Esophagus (tissue), 2 donors: Measurements from ENCODE around the gene CORO2A. TPM values are rescaled to one million over a fixed set of nuclear protein-coding genes. Genes with fewer than 3 reads are reported as not detected.
"Not testable (repeated sequence)": the region's sequence is repeated elsewhere in the genome, so short reads cannot be mapped to it uniquely, and the experiment has no call there.

Source experiments
- H3K27ac ChIP-seq, 2 donors: one replicate each; pipeline ENCODE4 v1.5.1; 2013; ENCODE audit warnings: low read depth in 2 of 2, mild to moderate bottlenecking in 2 of 2, inconsistent platforms in 1 of 2, low read length in 1 of 2, moderate library complexity in 1 of 2
- H3K27me3 ChIP-seq, 2 donors: one replicate each; pipeline ENCODE4 v1.6.1; 2013; ENCODE audit warnings: low read length in 2 of 2, control low read depth in 1 of 2, mild to moderate bottlenecking in 1 of 2; ENCODE audit not compliant: insufficient read depth in 2 of 2, control insufficient read depth in 1 of 2
- H3K36me3 ChIP-seq, 2 donors: one replicate each; pipeline ENCODE4 v1.6.1; 2013; ENCODE audit warnings: low read length in 1 of 2; ENCODE audit not compliant: control insufficient read depth in 2 of 2, insufficient read depth in 2 of 2
- H3K4me1 ChIP-seq, 2 donors: one replicate each; pipeline ENCODE4 v1.6.1; 2013; ENCODE audit warnings: low read length in 1 of 2; ENCODE audit not compliant: control insufficient read depth in 2 of 2, insufficient read depth in 2 of 2
- H3K4me3 ChIP-seq, 2 donors: one replicate each; pipeline ENCODE4 v1.5.1; 2013; ENCODE audit warnings: low read length in 2 of 2, mild to moderate bottlenecking in 2 of 2, low read depth in 1 of 2, moderate library complexity in 1 of 2
- H3K9me3 ChIP-seq, 2 donors: one replicate each; pipeline ENCODE4 v1.6.1; 2013; ENCODE audit warnings: mild to moderate bottlenecking in 2 of 2, low read depth in 1 of 2, low read length in 1 of 2, moderate library complexity in 1 of 2; ENCODE audit not compliant: control insufficient read depth in 2 of 2, insufficient read depth in 1 of 2
- WGBS, 2 donors: extraction: QIAGEN DNeasy Blood & Tissue Kit; methylation state at CpG; one replicate each; pipeline ENCODE4 v1.1.7; 2013; 5-methylcytosine and 5-hydroxymethylcytosine counted together
- polyA plus RNA-seq, 2 donors: library from polyadenylated mRNA; stranded (reverse); fragments of 200-250 nt; gene quantifications; one replicate each; pipeline ENCODE4 v1.2.3, GENCODE V29; 2013
- donor health status: healthy with polysubstance abuse.
- donor health status: Bipolar disorder and iron deficiency.

The CORO2A gene
- polyA plus RNA-seq, 2 donors = 7.1 to 9.0 TPM

- Histone ChIP-seq H3K36me3 (peaks cover 3 to 18% of the 10 kb centered on the region in 2 donors), H3K4me3 (no peak overlapping the region), H3K27me3 (no peaks in the 10 kb centered on the region), H3K27ac (no peak overlapping the region), H3K4me1 (peaks cover 0 to 4% of the 10 kb centered on the region in 2 donors), H3K9me3 (no peaks in the 10 kb centered on the region)
- 82 to 86% methylated on average over 11 of the region's 11 CpGs for WGBS, 2 donors
Observed at GRCh38 chr9:98092613-98092931, 99.9 kb downstream of the CORO2A start.

GRCh38 chr9:98091735-98092612, 100.5 kb downstream of the CORO2A start:
- Histone ChIP-seq H3K27me3 (no peaks in the 10 kb centered on the region), H3K4me1 (peaks cover 0 to 8% of the 10 kb centered on the region in 2 donors), H3K27ac (no peak overlapping the region), H3K9me3 (no peaks in the 10 kb centered on the region), H3K36me3 (peaks cover 3 to 18% of the 10 kb centered on the region in 2 donors), H3K4me3 (no peak overlapping the region)
- 64% methylated on average over 17 of the region's 17 CpGs for WGBS, 2 donors

- not testable (repeated sequence) for H3K27ac ChIP-seq, H3K4me1 ChIP-seq, H3K9me3 ChIP-seq, H3K4me3 ChIP-seq, H3K27me3 ChIP-seq
- peaks cover 3 to 13% of the 10 kb centered on the region in 2 donors for H3K36me3 ChIP-seq
- WGBS, 2 donors = 82 to 91% methylated on average over 3 of the region's 3 CpGs
Observed at GRCh38 chr9:98090674-98091073, 101.8 kb downstream of the CORO2A start.

GRCh38 chr9:98087420-98088354, 104.8 kb downstream of the CORO2A start:
- no peaks in the 10 kb centered on the region for H3K9me3 ChIP-seq
- peaks cover 0 to 8% of the 10 kb centered on the region in 2 donors for H3K4me1 ChIP-seq
- 21 to 36% methylated on average over 83 to 92 of the region's 92 CpGs for WGBS, 2 donors
- H3K27ac ChIP-seq = peak overlapping the region; percentile 74 to 83
- H3K36me3 ChIP-seq = peaks cover 0 to 7% of the 10 kb centered on the region in 2 donors
- H3K4me3 ChIP-seq = peak overlapping the region; percentile 44 to 50
- H3K27me3 ChIP-seq = no peaks in the 10 kb centered on the region

GRCh38 chr9:98086461-98086860, 106.0 kb downstream of the CORO2A start:
- H3K9me3 ChIP-seq = no peaks in the 10 kb centered on the region
- WGBS, 2 donors = 80 to 86% methylated on average over 4 of the region's 4 CpGs
- peak overlapping the region in 1 of 2 donors; percentile 48 for H3K27ac ChIP-seq

DNA sequence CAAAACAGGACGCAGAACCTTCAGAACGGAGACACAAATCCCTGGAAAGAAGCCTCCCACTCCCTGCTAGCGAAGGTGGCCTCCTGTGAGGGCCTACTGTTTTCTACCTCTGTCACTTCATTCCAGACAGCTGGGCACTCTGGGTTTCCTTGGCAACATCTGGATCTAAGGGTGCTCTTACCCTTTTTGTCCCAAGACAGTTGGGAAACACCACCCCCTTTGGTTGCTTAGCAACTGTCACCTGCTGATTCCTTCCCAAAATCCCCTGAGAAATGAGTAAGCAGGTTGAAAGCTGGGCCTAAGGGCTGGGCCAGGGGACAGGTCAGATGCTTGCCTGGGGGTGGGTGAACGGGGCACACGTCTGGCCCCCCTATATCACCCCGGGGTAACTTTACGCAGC, 106.5 kb downstream of the CORO2A start:
- WGBS, 2 donors = 76 to 79% methylated on average over 7 of the region's 7 CpGs
- Histone ChIP-seq H3K36me3 (peaks cover 4 to 16% of the 10 kb centered on the region in 2 donors), H3K4me1 (peaks cover 0 to 10% of the 10 kb centered on the region in 2 donors), H3K9me3 (no peaks in the 10 kb centered on the region), H3K27ac (peak overlapping the region in 1 of 2 donors; percentile 48), H3K27me3 (no peaks in the 10 kb centered on the region), H3K4me3 (no peak overlapping the region)

More at GRCh38 chr9:98086461-98086860, 106.0 kb downstream of the CORO2A start:
- H3K4me1 ChIP-seq = peaks cover 0 to 8% of the 10 kb centered on the region in 2 donors
- H3K27me3 ChIP-seq = no peaks in the 10 kb centered on the region
- H3K4me3 ChIP-seq = peak overlapping the region in 1 of 2 donors; percentile 50
- peaks cover 0 to 11% of the 10 kb centered on the region in 2 donors for H3K36me3 ChIP-seq

GRCh38 chr9:98085058-98085457, 107.4 kb downstream of the CORO2A start:
- Histone ChIP-seq H3K9me3 (no peaks in the 10 kb centered on the region), H3K36me3 (peaks cover 6 to 20% of the 10 kb centered on the region in 2 donors), H3K27me3 (no peaks in the 10 kb centered on the region), H3K27ac (no peak overlapping the region), H3K4me1 (peaks cover 0 to 10% of the 10 kb centered on the region in 2 donors), H3K4me3 (no peak overlapping the region)
- 92 to 93% methylated on average over 4 of the region's 4 CpGs for WGBS, 2 donors

DNA sequence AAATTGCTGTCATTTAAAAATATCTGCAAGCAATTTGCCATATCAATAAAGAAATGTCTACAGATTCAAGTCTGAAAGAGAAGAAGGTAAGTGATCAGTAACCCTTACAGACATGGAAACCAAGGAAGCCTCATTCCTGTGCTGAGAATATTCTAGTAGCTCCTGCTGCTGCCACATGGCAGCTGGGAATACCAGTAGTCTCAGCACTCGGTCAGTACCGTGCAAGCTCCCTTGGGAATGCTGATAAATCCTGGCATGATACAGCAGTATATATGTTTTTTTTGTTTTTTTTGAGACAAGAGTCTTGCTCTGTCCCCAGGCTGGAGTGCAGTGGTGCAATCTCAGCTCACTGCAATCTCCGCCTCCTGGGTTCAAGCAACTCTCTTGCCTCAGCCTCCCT, 108.0 kb downstream of the CORO2A start:
- no peak overlapping the region for H3K27ac ChIP-seq
- peaks cover 6 to 23% of the 10 kb centered on the region in 2 donors for H3K36me3 ChIP-seq
- H3K9me3 ChIP-seq = no peaks in the 10 kb centered on the region
- no peaks in the 10 kb centered on the region for H3K27me3 ChIP-seq
- no peak overlapping the region for H3K4me3 ChIP-seq
- 90 to 96% methylated on average over 3 of the region's 3 CpGs for WGBS, 2 donors
- H3K4me1 ChIP-seq = peaks cover 0 to 10% of the 10 kb centered on the region in 2 donors

DNA sequence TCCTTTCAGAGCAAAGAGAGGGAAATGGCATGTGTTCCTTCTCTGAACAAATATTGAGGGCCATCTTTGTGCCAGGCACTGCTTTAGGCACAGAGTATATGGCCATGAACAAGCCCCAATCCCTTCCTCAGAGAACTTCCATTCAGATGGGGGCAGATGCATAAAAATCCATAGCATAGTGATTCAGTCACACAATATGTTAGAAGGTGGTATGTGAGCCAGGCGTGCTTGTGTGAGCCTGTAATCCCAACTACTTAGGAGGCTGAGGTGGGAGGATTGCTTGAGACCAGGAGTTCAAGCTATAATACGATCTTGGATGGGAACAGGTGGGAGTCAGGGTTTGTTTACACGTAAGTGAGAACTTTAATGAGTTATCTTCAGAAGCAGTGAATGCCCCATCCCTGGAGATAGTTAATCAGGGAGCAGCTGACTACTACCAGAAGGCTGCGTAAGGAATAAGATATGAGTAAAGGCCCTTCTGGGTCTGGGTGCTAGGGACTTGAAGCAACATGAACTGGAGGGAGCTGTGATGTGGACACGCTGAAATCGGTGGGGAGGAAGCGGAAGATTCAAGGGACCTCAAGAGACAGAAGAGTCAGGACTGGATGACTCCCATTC, 108.8 kb downstream of the CORO2A start:
- Histone ChIP-seq H3K27me3 (no peaks in the 10 kb centered on the region), H3K36me3 (peaks cover 6 to 25% of the 10 kb centered on the region in 2 donors), H3K4me1 (peaks cover 0 to 10% of the 10 kb centered on the region in 2 donors), H3K27ac (no peak overlapping the region), H3K9me3 (no peaks in the 10 kb centered on the region), H3K4me3 (no peak overlapping the region)
- 94 to 95% methylated on average over 7 of the region's 7 CpGs for WGBS, 2 donors
